ENCODE measurements around the gene CACNA2D2. TPM values are rescaled to one million over a fixed set of nuclear protein-coding genes. Genes with fewer than 3 reads are reported as not detected.

CACNA2D2 gene
- total RNA-seq, 1 donor from 2014 or later, result 1.0 TPM

GRCh38 chr3:50410185-50410584 is 93.2 kb downstream of the CACNA2D2 start:
- Histone ChIP-seq H3K9me3 (ENCODE audit: control insufficient read depth in 3 of 3, low read length in 3 of 3) (no peaks in the 10 kb centered on the region), H3K4me3 (ENCODE audit: low read length in 3 of 3) (no peak overlapping the region), H3K27me3 (ENCODE audit: control insufficient read depth in 3 of 3, insufficient read depth in 3 of 3, low read length in 3 of 3) (no peaks in the 10 kb centered on the region), H3K36me3 (ENCODE audit: control insufficient read depth in 3 of 3, insufficient read depth in 3 of 3, low read length in 3 of 3) (no peaks in the 10 kb centered on the region), H3K9ac (ENCODE audit: low read depth in 1 of 3, low read length in 3 of 3) (no peak overlapping the region), H3K4me1 (ENCODE audit: control insufficient read depth in 3 of 3, insufficient read depth in 3 of 3, low read length in 3 of 3) (no peaks in the 10 kb centered on the region), H3K27ac (ENCODE audit: low read depth, low read length) (no peak overlapping the region)

- Histone ChIP-seq H3K9me3 (ENCODE audit: control insufficient read depth in 3 of 3, low read length in 3 of 3) (no peaks in the 10 kb centered on the region), H3K9ac (ENCODE audit: low read depth in 1 of 3, low read length in 3 of 3) (no peak overlapping the region), H3K36me3 (ENCODE audit: control insufficient read depth in 3 of 3, insufficient read depth in 3 of 3, low read length in 3 of 3) (no peaks in the 10 kb centered on the region), H3K4me3 (ENCODE audit: low read length in 3 of 3) (no peak overlapping the region), H3K27me3 (ENCODE audit: control insufficient read depth in 3 of 3, insufficient read depth in 3 of 3, low read length in 3 of 3) (no peaks in the 10 kb centered on the region), H3K27ac (ENCODE audit: low read depth, low read length) (no peak overlapping the region), H3K4me1 (ENCODE audit: control insufficient read depth in 3 of 3, insufficient read depth in 3 of 3, low read length in 3 of 3) (no peaks in the 10 kb centered on the region)
Measured at GRCh38 chr3:50408443-50408944, 94.9 kb downstream of the CACNA2D2 start.

DNA sequence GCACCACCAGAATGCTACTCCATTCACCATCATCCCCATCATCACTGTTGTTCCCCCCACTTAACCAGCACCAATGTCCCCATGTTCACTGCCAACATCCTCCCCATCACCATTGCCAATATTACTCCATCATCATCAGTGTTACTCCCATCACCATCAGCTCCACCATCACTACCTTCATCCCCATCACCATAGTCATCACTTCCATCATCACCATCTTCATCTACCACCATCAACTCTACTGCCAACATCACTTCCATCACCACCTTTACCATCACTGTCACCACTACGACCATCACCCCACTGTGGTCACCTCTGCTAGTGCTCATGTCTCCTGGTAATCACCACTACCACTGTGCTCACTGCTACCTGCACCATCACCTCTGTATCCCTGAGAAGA is 96.9 kb downstream of the CACNA2D2 start:
- no peaks in the 10 kb centered on the region for H3K27me3 ChIP-seq (ENCODE audit: control insufficient read depth in 3 of 3, insufficient read depth in 3 of 3, low read length in 3 of 3)
- no peaks in the 10 kb centered on the region for H3K4me1 ChIP-seq (ENCODE audit: control insufficient read depth in 3 of 3, insufficient read depth in 3 of 3, low read length in 3 of 3)
- H3K4me3 ChIP-seq (ENCODE audit: low read length in 3 of 3), result no peak overlapping the region
- H3K27ac ChIP-seq (ENCODE audit: low read depth, low read length), result no peak overlapping the region
- no peaks in the 10 kb centered on the region for H3K9me3 ChIP-seq (ENCODE audit: control insufficient read depth in 3 of 3, low read length in 3 of 3)
- no peaks in the 10 kb centered on the region for H3K36me3 ChIP-seq (ENCODE audit: control insufficient read depth in 3 of 3, insufficient read depth in 3 of 3, low read length in 3 of 3)
- H3K9ac ChIP-seq (ENCODE audit: low read depth in 1 of 3, low read length in 3 of 3), result no peak overlapping the region

- H3K9ac ChIP-seq (ENCODE audit: low read depth in 1 of 3, low read length in 3 of 3), result no peak overlapping the region
- H3K4me3 ChIP-seq (ENCODE audit: low read length in 3 of 3), result no peak overlapping the region
- no peaks in the 10 kb centered on the region for H3K4me1 ChIP-seq (ENCODE audit: control insufficient read depth in 3 of 3, insufficient read depth in 3 of 3, low read length in 3 of 3)
- no peaks in the 10 kb centered on the region for H3K9me3 ChIP-seq (ENCODE audit: control insufficient read depth in 3 of 3, low read length in 3 of 3)
- no peaks in the 10 kb centered on the region for H3K36me3 ChIP-seq (ENCODE audit: control insufficient read depth in 3 of 3, insufficient read depth in 3 of 3, low read length in 3 of 3)
- H3K27me3 ChIP-seq (ENCODE audit: control insufficient read depth in 3 of 3, insufficient read depth in 3 of 3, low read length in 3 of 3), result no peaks in the 10 kb centered on the region
- H3K27ac ChIP-seq (ENCODE audit: low read depth, low read length), result no peak overlapping the region
Measured at GRCh38 chr3:50405249-50405648, 98.2 kb downstream of the CACNA2D2 start.

DNA sequence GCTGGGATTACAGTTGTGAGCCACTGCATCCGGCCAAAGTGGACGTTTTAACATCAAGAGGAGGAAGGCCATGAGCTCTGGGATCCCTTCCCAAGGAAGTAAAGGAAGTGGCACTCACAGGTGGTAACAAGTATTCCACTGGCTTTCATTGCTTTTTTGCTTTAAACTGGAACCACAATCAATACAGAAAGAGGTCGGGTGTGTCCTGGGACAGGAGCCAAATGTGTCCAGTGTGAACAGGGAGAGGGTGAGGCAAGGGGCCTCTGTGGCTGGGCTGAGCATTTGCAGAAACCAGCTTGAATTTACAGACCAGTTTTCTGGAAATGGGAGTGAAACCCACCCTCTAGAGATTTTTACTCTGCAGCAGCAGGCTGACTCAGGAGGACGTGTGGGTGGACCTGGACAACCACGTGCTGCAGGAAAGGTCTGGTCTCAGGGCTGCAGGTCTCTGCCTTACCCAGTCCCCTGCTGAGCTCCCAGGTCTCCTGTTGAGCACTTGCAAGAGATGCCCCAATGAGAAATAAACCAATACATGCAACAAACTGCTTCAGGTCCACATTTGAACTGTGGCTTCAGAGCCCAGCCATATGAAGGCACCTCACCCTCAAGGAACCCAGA is 101.3 kb downstream of the CACNA2D2 start:
- no peak overlapping the region for H3K4me3 ChIP-seq (ENCODE audit: low read length in 3 of 3)
- no peak overlapping the region for H3K27ac ChIP-seq (ENCODE audit: low read depth, low read length)
- H3K36me3 ChIP-seq (ENCODE audit: control insufficient read depth in 3 of 3, insufficient read depth in 3 of 3, low read length in 3 of 3), result no peaks in the 10 kb centered on the region
- H3K9me3 ChIP-seq (ENCODE audit: control insufficient read depth in 3 of 3, low read length in 3 of 3), result no peaks in the 10 kb centered on the region
- no peaks in the 10 kb centered on the region for H3K4me1 ChIP-seq (ENCODE audit: control insufficient read depth in 3 of 3, insufficient read depth in 3 of 3, low read length in 3 of 3)
- no peaks in the 10 kb centered on the region for H3K27me3 ChIP-seq (ENCODE audit: control insufficient read depth in 3 of 3, insufficient read depth in 3 of 3, low read length in 3 of 3)
- no peak overlapping the region for H3K9ac ChIP-seq (ENCODE audit: low read depth in 1 of 3, low read length in 3 of 3)

- H3K9me3 ChIP-seq (ENCODE audit: control insufficient read depth in 3 of 3, low read length in 3 of 3), result no peaks in the 10 kb centered on the region
- no peaks in the 10 kb centered on the region for H3K36me3 ChIP-seq (ENCODE audit: control insufficient read depth in 3 of 3, insufficient read depth in 3 of 3, low read length in 3 of 3)
- H3K4me1 ChIP-seq (ENCODE audit: control insufficient read depth in 3 of 3, insufficient read depth in 3 of 3, low read length in 3 of 3), result peaks cover 14 to 16% (median 15%) of the 10 kb centered on the region in 3 donors
- no peak overlapping the region for H3K9ac ChIP-seq (ENCODE audit: low read depth in 1 of 3, low read length in 3 of 3)
- H3K27ac ChIP-seq (ENCODE audit: low read depth, low read length), result no peak overlapping the region
- H3K27me3 ChIP-seq (ENCODE audit: control insufficient read depth in 3 of 3, insufficient read depth in 3 of 3, low read length in 3 of 3), result no peaks in the 10 kb centered on the region
- H3K4me3 ChIP-seq (ENCODE audit: low read length in 3 of 3), result no peak overlapping the region
Measured at GRCh38 chr3:50396502-50396901, 106.9 kb downstream of the CACNA2D2 start.

DNA sequence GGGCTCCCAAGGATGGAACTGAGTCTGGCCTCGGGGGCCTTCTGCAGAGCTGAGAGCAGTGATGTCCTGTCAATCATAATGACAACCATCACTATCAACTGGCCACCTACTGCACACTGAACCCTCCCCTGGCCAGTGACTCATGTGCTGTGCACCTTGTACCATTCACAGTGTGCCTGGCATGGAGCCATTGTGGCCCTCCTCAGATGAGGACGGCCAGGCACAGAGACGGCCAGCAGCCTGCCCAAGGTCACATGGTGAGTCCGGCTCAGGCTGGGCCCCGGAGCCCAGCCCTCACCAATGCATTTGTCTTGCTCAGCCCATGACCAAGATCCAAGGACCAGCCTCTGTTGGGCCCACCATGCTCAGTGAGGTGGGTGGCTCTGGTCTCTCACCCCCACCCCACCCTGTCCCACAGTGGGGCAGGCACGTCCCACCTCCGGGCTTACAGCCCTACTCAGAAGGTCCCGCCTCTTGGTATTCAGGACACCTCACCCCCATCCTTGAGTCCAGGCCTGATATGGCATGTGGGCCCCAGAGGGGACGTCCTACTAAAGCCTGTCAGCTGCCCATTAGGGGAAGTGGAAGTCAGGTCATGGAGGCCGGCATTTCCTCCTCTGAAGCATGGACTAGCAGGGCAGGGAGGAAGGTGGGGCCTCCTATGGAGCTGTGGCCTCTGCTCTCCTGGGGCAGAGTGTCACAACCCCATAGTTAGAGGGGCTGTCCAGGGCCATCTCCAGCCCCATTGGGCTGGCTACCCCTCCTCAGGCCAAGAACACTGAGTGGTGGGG is 108.2 kb downstream of the CACNA2D2 start:
- Histone ChIP-seq H3K27ac (ENCODE audit: low read depth, low read length) (no peak overlapping the region), H3K4me1 (ENCODE audit: control insufficient read depth in 3 of 3, insufficient read depth in 3 of 3, low read length in 3 of 3) (peaks cover 26 to 28% (median 27%) of the 10 kb centered on the region in 3 donors), H3K9me3 (ENCODE audit: control insufficient read depth in 3 of 3, low read length in 3 of 3) (no peaks in the 10 kb centered on the region), H3K36me3 (ENCODE audit: control insufficient read depth in 3 of 3, insufficient read depth in 3 of 3, low read length in 3 of 3) (no peaks in the 10 kb centered on the region), H3K9ac (ENCODE audit: low read depth in 1 of 3, low read length in 3 of 3) (no peak overlapping the region), H3K4me3 (ENCODE audit: low read length in 3 of 3) (no peak overlapping the region), H3K27me3 (ENCODE audit: control insufficient read depth in 3 of 3, insufficient read depth in 3 of 3, low read length in 3 of 3) (no peaks in the 10 kb centered on the region)

DNA sequence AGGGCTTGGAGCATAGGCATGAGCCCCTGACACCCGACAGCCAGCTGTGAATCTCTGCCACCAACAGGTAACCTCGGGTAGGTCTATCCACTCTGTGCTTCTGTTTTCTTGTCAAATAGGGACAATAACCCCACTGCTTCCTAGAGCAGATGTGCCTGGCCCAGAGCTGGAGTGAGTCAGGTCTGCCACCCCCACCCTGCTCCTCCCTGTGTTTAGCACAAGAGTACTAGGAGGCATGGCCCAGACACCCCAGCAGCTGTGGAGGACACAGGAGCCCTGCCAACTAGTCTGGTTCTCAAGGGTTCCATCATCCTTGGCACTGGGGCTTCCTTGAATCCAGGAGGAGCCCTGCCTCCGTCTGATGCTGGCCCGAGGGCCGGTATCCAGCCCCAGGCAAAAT is 110.4 kb downstream of the CACNA2D2 start:
- H3K27ac ChIP-seq (ENCODE audit: low read depth, low read length), result no peak overlapping the region

GRCh38 chr3:50392101-50392715 is 111.2 kb downstream of the CACNA2D2 start:
- Histone ChIP-seq H3K9ac (ENCODE audit: low read depth in 1 of 3, low read length in 3 of 3) (no peak overlapping the region), H3K9me3 (ENCODE audit: control insufficient read depth in 3 of 3, low read length in 3 of 3) (no peaks in the 10 kb centered on the region), H3K4me1 (ENCODE audit: control insufficient read depth in 3 of 3, insufficient read depth in 3 of 3, low read length in 3 of 3) (peaks cover 30 to 35% (median 30%) of the 10 kb centered on the region in 3 donors), H3K36me3 (ENCODE audit: control insufficient read depth in 3 of 3, insufficient read depth in 3 of 3, low read length in 3 of 3) (no peaks in the 10 kb centered on the region), H3K27me3 (ENCODE audit: control insufficient read depth in 3 of 3, insufficient read depth in 3 of 3, low read length in 3 of 3) (no peaks in the 10 kb centered on the region), H3K27ac (ENCODE audit: low read depth, low read length) (peak overlapping the region; percentile 13), H3K4me3 (ENCODE audit: low read length in 3 of 3) (no peak overlapping the region)

More for the DNA sequence above, 110.4 kb downstream of the CACNA2D2 start:
- peaks cover 30 to 35% (median 30%) of the 10 kb centered on the region in 3 donors for H3K4me1 ChIP-seq (ENCODE audit: control insufficient read depth in 3 of 3, insufficient read depth in 3 of 3, low read length in 3 of 3)
- H3K27me3 ChIP-seq (ENCODE audit: control insufficient read depth in 3 of 3, insufficient read depth in 3 of 3, low read length in 3 of 3), result no peaks in the 10 kb centered on the region
- no peak overlapping the region for H3K9ac ChIP-seq (ENCODE audit: low read depth in 1 of 3, low read length in 3 of 3)
- H3K4me3 ChIP-seq (ENCODE audit: low read length in 3 of 3), result no peak overlapping the region
- H3K9me3 ChIP-seq (ENCODE audit: control insufficient read depth in 3 of 3, low read length in 3 of 3), result no peaks in the 10 kb centered on the region
- no peaks in the 10 kb centered on the region for H3K36me3 ChIP-seq (ENCODE audit: control insufficient read depth in 3 of 3, insufficient read depth in 3 of 3, low read length in 3 of 3)

Data from skeletal muscle tissue (tissue), 4 donors.